GM23248 (cell line): Measurements from ENCODE around the gene PLCZ1. TPM values are rescaled to one million over a fixed set of nuclear protein-coding genes. Genes with fewer than 3 reads are reported as not detected.

Experiments used
- DNase-seq: peaks from one replicate; pipeline ENCODE4 v3.0.0-alpha.2; 2015
- H2AFZ ChIP-seq: fragments of 200-600 bp; sonication (generic); 2 replicates; pipeline ENCODE4 v1.6.1; 2016; ENCODE audit warnings: antibody characterized with exemption
- H3F3A ChIP-seq: fragments of 200-600 bp; sonication (generic); 2 replicates; pipeline ENCODE4 v1.6.1; 2016; ENCODE audit warnings: mild to moderate bottlenecking, antibody characterized with exemption, mixed run types; ENCODE audit not compliant: insufficient read depth
- H3K27ac ChIP-seq: fragments of 200-600 bp; sonication (generic); 2 replicates; pipeline ENCODE4 v1.5.1; 2016; ENCODE audit warnings: mild to moderate bottlenecking
- H3K27me3 ChIP-seq: fragments of 200-600 bp; sonication (generic); replicated peaks from 2 replicates; pipeline ENCODE4 v1.6.1; 2016; ENCODE audit warnings: mild to moderate bottlenecking; ENCODE audit not compliant: insufficient read depth
- H3K36me3 ChIP-seq: fragments of 200-600 bp; sonication (generic); 2 replicates; pipeline ENCODE4 v1.6.1; 2016; ENCODE audit warnings: low read depth, mild to moderate bottlenecking
- H3K4me1 ChIP-seq: fragments of 200-600 bp; sonication (generic); 2 replicates; pipeline ENCODE4 v1.6.1; 2016; ENCODE audit warnings: mild to moderate bottlenecking; ENCODE audit not compliant: insufficient read depth
- H3K4me2 ChIP-seq: fragments of 200-600 bp; sonication (generic); one replicate; pipeline ENCODE4 v1.6.1; 2016; ENCODE audit warnings: mild to moderate bottlenecking; ENCODE audit not compliant: unreplicated experiment
- H3K4me3 ChIP-seq: fragments of 200-600 bp; sonication (generic); 2 replicates; pipeline ENCODE4 v1.5.1; 2016; ENCODE audit warnings: mild to moderate bottlenecking
- H3K79me2 ChIP-seq: fragments of 200-600 bp; sonication (generic); 2 replicates; pipeline ENCODE4 v1.6.1; 2016; ENCODE audit warnings: mild to moderate bottlenecking; ENCODE audit not compliant: insufficient read depth
- H3K9ac ChIP-seq: fragments of 200-600 bp; sonication (generic); 2 replicates; pipeline ENCODE4 v1.6.1; 2016; ENCODE audit warnings: mild to moderate bottlenecking
- H3K9me2 ChIP-seq: fragments of 200-600 bp; sonication (generic); 2 replicates; pipeline ENCODE4 v1.6.1; 2016; ENCODE audit warnings: mixed run types, mild to moderate bottlenecking, moderate library complexity; ENCODE audit not compliant: insufficient read depth
- H3K9me3 ChIP-seq: fragments of 200-600 bp; sonication (generic); one replicate; pipeline ENCODE4 v1.6.1; 2017; ENCODE audit warnings: low read depth
- H4K20me1 ChIP-seq: fragments of 200-600 bp; sonication (generic); 2 replicates; pipeline ENCODE4 v1.6.0; 2016; ENCODE audit not compliant: insufficient read depth
- EZH2 ChIP-seq: fragments of 200-600 bp; sonication (generic); IDR thresholded peaks from 2 replicates; pipeline ENCODE4 v1.6.1; 2018; ENCODE audit warnings: antibody characterized with exemption, mild to moderate bottlenecking; ENCODE audit not compliant: insufficient read depth, poor library complexity, severe bottlenecking
- EZH2phosphoT487 ChIP-seq: fragments of 200-600 bp; sonication (generic); IDR thresholded peaks from 2 replicates; pipeline ENCODE4 v1.6.1; 2018; ENCODE audit warnings: antibody characterized with exemption, moderate library complexity, mild to moderate bottlenecking, low read depth; ENCODE audit not compliant: insufficient read depth
- WGBS, 2 experiments: methylation state at CpG; one replicate each; pipeline ENCODE4 v1.1.6; 2015 to 2017; ENCODE audit warnings: low lambda C conversion rate in 2 of 2, low coverage in 1 of 2; ENCODE audit errors: missing lambda C conversion rate in 2 of 2; 5-methylcytosine and 5-hydroxymethylcytosine counted together
- in situ Hi-C: fragments of 300-500 bp; cut with MboI; formaldehyde crosslinking; loops from 2 replicates; pipeline ENCODE4 v1.15.0; 2020
- polyA plus RNA-seq: library from polyadenylated mRNA; unstranded; fragments of >200 nt; fragmentation: Nextera tagmentation; extraction: Ambion mirVana; gene quantifications from 2 replicates; pipeline ENCODE4 v1.2.1, GENCODE V29; 2016
- total RNA-seq: library from RNA; depleted of rRNA; stranded (reverse); fragments of >200 nt; shearing (Covaris generic); gene quantifications from 2 replicates; pipeline ENCODE4 v1.2.3, GENCODE V29; 2014; rRNA removed

PLCZ1 gene
- total and polyA plus RNA-seq, 2 experiments from 2014 or later, result not detected

DNA sequence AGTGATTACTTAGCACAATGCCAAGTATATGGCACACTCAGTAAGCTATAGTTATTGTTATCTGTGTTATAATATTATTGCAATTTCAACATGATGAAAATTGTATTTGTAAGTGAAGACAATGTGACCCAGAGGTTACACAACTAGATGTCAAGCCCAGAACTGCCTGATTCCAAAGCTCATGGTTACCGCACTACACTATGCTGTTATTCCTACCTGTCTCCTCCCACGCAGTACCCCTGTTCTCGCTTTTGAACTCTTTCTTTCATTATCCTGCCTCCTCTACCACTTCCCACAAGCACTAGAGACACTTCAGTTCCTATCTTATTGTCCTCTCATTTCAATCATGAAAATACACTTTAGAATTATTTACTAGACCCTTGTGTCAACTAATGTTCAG lies 93.2 kb downstream of the PLCZ1 start:
- Histone ChIP-seq H3F3A (no peaks in the 10 kb centered on the region), H3K9ac (no peak overlapping the region), H3K79me2 (no peaks in the 10 kb centered on the region), H3K9me2 (no peaks in the 10 kb centered on the region), H3K4me2 (no peak overlapping the region), H3K36me3 (no peaks in the 10 kb centered on the region), H3K27ac (no peak overlapping the region), H3K4me3 (no peak overlapping the region), H3K9me3 (no peaks in the 10 kb centered on the region), H4K20me1 (no peaks in the 10 kb centered on the region), H3K27me3 (no peaks in the 10 kb centered on the region), H2AFZ (no peak overlapping the region), H3K4me1 (no peaks in the 10 kb centered on the region)
- no peak for TF ChIP-seq EZH2phosphoT487
- no peak for TF ChIP-seq EZH2
- WGBS, 2 experiments, result 95 to 98% methylated on average over 3 of the region's 3 CpGs
- no peak for DNase-seq
- in situ Hi-C loops, result no loop called here

DNA sequence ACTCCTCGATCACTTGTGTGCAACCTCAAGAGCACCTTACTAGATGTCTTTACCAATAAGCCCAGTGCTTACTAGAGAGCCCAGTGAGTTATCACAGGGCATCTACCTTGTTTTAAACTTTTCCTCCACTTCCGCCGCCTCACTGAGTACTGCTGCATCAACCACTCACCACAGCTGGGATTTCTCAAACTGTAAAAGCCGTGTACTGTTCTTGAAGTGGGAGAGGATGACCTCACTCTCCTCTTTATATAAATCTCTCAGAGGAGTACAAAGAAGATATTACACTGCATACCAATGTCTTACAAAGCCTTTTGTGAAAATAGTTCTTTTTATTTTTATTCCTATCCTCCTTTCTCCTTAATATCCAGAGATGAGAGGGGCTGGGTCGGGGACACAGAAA lies 94.1 kb downstream of the PLCZ1 start:
- H3K27me3 ChIP-seq, result no peaks in the 10 kb centered on the region
- no peaks in the 10 kb centered on the region for H3F3A ChIP-seq
- H3K27ac ChIP-seq, result no peak overlapping the region
- H3K4me2 ChIP-seq, result no peak overlapping the region
- no peaks in the 10 kb centered on the region for H3K4me1 ChIP-seq
- no peak overlapping the region for H2AFZ ChIP-seq
- WGBS, 2 experiments, result 73 to 74% methylated on average over 5 of the region's 5 CpGs
- no peaks in the 10 kb centered on the region for H3K79me2 ChIP-seq
- H4K20me1 ChIP-seq, result no peaks in the 10 kb centered on the region
- H3K9ac ChIP-seq, result no peak overlapping the region
- no peaks in the 10 kb centered on the region for H3K9me2 ChIP-seq
- TF ChIP-seq EZH2phosphoT487 (no peak), EZH2 (no peak)
- H3K4me3 ChIP-seq, result no peak overlapping the region
- no peaks in the 10 kb centered on the region for H3K9me3 ChIP-seq
- H3K36me3 ChIP-seq, result no peaks in the 10 kb centered on the region
- peak; percentile 15 for DNase-seq
- in situ Hi-C loops, result no loop called here

DNA sequence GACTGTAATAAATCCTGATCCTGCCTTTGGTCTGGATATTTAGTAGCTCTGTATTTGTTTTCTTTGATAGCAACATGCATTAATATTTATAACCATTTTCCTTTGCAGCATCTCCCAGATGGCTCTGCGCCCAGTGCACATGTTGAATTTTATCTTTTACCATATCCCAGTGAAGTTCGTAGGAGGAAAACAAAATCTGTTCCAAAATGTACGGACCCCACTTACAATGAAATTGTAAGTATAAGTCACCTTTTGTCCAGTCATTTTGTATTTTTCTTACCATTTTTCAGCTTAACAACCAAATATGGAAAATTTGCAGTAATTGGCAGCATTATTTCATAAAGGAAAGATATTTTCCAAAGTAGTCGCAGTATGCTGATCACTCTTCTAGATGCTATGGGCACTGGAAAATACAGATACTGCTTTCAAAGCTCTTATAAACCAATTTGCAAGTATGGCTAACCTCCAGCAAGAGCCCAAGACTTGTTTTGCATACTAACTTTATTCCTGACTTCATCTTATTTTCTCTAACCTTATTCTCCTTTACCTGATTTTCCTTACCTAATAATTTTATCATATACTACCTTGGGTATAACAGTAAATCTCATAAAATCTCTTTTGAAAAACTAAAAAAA lies 97.4 kb downstream of the PLCZ1 start:
- TF ChIP-seq EZH2phosphoT487 (no peak), EZH2 (no peak)
- 87 to 89% methylated on average over 4 of the region's 4 CpGs for WGBS, 2 experiments

DNA sequence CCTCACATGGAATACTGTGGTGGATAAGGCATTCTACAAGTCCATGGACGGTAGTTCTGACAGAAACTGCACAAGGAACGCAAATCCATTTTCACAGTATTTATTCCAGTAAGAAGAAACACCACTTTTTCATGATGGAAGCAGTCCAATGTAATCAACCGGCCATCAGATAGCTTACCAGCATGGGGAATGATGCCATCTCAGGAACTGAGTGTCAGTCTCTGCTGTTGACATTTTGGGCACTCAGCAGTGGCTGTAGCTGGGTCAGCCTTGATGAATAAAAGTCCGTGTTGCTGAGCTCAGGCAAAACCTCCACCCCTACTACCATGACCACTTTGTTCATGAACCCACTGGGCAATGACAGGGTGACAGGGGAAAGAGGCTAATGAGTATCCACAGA lies 103.4 kb downstream of the PLCZ1 start:
- H2AFZ ChIP-seq, result no peak overlapping the region
- no peaks in the 10 kb centered on the region for H4K20me1 ChIP-seq
- in situ Hi-C loops, result no loop called here
- no peaks in the 10 kb centered on the region for H3F3A ChIP-seq
- no peaks in the 10 kb centered on the region for H3K27me3 ChIP-seq
- H3K4me1 ChIP-seq, result no peaks in the 10 kb centered on the region
- H3K4me2 ChIP-seq, result no peak overlapping the region
- no peak overlapping the region for H3K4me3 ChIP-seq
- H3K79me2 ChIP-seq, result no peaks in the 10 kb centered on the region
- no peak for DNase-seq
- H3K36me3 ChIP-seq, result no peaks in the 10 kb centered on the region
- H3K27ac ChIP-seq, result no peak overlapping the region
- no peak overlapping the region for H3K9ac ChIP-seq
- no peaks in the 10 kb centered on the region for H3K9me2 ChIP-seq
- no peaks in the 10 kb centered on the region for H3K9me3 ChIP-seq
- TF ChIP-seq EZH2phosphoT487, result no peak
- TF ChIP-seq EZH2, result no peak
- WGBS, 2 experiments, result 70 to 84% methylated on average over 4 of the region's 4 CpGs

More for the DNA sequence above, 97.4 kb downstream of the PLCZ1 start:
- Histone ChIP-seq H3K27ac (no peak overlapping the region), H2AFZ (no peak overlapping the region), H3K4me3 (no peak overlapping the region), H3K9me3 (no peaks in the 10 kb centered on the region), H3K9me2 (no peaks in the 10 kb centered on the region), H3K4me2 (no peak overlapping the region), H4K20me1 (no peaks in the 10 kb centered on the region), H3K79me2 (no peaks in the 10 kb centered on the region), H3K9ac (no peak overlapping the region), H3K4me1 (no peaks in the 10 kb centered on the region), H3F3A (no peaks in the 10 kb centered on the region), H3K27me3 (no peaks in the 10 kb centered on the region), H3K36me3 (no peaks in the 10 kb centered on the region)
- in situ Hi-C loops, result no loop called here
- no peak for DNase-seq

Other genes with a start within 250 kb of the PLCZ1 start
- gene CAPZA3, start 107 bp upstream of the PLCZ1 start, total RNA-seq, result not detected in 2 replicates
- not detected in 2 replicates for gene CAPZA3, start 107 bp upstream of the PLCZ1 start, polyA plus RNA-seq